Activated naive CD4-positive, alpha-beta T cell treated with anti-CD3 and anti-CD28 coated beads, Interleukin-2, amount 10 ng/mL, durations not matched to agents 5 hours and 36 hours (primary cell): ENCODE measurements around the gene CDADC1. TPM values are rescaled to one million over a fixed set of nuclear protein-coding genes. Genes with fewer than 3 reads are reported as not detected.

Experiments
- total RNA-seq, 2 experiments: library from RNA; stranded (reverse); gene quantifications; one replicate each; pipeline ENCODE4 v1.2.3, GENCODE V29; 2021

The CDADC1 gene
- 10 to 100 TPM; 10.6 to 11.9 TPM for total RNA-seq

DNA sequence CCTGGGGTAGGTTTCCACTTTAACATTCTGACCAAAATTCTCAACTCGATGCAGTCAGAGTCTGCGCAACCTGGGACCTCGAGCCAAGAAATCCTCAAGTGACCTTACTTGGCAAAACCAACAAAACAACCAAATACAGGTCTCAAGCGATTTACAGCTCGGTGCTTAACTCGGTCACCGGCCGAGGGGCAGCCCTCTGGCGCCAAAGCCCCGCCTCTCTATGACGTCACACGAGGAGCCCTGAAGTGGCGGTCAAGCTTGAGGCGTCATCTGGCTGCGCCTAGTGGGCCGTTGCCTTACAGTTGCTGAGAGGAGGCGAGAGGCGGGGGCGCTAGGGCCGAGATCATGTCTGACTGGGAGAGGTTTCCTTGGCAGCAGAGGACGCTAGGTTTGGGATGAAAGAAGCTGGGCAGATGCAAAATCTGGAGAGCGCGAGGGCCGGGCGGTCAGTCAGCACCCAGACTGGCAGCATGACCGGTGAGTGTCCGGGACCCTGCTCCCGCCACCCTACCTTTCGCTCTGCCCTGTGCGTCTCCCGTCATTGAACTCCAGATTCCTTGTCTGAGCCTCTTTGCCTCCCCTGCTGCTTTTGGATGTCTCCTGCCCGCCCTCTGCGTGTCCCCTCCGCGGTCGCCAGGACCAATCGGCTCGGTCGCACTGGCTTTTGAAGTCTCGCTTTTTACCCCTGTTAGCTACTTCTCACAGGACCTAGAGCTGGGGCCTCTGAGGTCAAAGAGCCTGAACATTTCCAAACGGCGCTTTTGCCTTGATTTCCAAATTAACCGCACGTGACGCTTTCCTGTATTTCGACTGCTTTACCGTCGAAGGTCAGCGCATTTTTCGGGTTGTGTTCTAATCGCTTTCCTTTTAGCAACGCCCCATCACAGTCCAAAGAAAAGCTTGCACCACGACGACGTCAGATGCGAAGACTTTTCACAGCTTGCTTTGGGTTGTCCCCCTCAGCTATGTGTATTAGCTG is at the start of gene CDADC1:
TSS of gene CDADC1 (plus strand) at position 283 of the 979 bp plus-strand sequence. CDS start at position 396, 113 bp downstream.

DNA sequence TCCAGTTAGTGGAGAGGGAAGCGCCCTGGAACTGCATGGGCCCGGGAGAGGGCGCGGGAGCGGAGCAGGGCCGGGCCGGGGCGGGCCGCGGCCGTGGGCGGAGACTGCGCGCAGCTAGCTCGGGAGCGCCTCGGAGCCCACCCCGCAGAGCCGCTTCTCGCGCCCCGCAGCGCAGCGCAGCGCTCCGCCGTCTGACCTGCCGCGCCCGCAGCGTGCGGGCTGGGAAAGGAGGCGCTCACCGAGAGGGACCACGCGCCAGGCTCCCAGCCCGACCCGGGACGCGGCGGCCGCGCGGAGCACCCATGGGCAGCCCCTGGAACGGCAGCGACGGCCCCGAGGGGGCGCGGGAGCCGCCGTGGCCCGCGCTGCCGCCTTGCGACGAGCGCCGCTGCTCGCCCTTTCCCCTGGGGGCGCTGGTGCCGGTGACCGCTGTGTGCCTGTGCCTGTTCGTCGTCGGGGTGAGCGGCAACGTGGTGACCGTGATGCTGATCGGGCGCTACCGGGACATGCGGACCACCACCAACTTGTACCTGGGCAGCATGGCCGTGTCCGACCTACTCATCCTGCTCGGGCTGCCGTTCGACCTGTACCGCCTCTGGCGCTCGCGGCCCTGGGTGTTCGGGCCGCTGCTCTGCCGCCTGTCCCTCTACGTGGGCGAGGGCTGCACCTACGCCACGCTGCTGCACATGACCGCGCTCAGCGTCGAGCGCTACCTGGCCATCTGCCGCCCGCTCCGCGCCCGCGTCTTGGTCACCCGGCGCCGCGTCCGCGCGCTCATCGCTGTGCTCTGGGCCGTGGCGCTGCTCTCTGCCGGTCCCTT is 27.5 kb upstream of the CDADC1 start, which contains the start of gene MLNR:
TSS of gene MLNR (plus strand) at position 303 of the 820 bp plus-strand sequence. CDS start at position 303, 0 bp downstream.

Other genes with a start within 250 kb of the CDADC1 start
- not detected for gene MLNR, start 27.6 kb upstream of the CDADC1 start, total RNA-seq
- 1 to 10 TPM; 2.5 to 3.5 TPM for gene CAB39L, start 196.1 kb downstream of the CDADC1 start, total RNA-seq
- gene SETDB2, start 196.3 kb downstream of the CDADC1 start, total RNA-seq = 10 to 100 TPM; 15.8 to 16.1 TPM
- gene PHF11, start 248.0 kb downstream of the CDADC1 start, total RNA-seq = 10 to 100 TPM; 90.6 to 99.1 TPM